Panc1 (cell line): ENCODE data around the gene SBF2.

Experiments used
- CTCF ChIP-seq: fragments of 450-650 bp; IDR thresholded peaks from 2 replicates; pipeline ENCODE4 v1.5.1; 2017; ENCODE audit warnings: mild to moderate bottlenecking
- POLR2AphosphoS5 ChIP-seq: IDR thresholded peaks from 2 replicates; pipeline ENCODE4 v1.6.1; 2012; ENCODE audit warnings: mild to moderate bottlenecking, low read depth, low read length, moderate library complexity

DNA sequence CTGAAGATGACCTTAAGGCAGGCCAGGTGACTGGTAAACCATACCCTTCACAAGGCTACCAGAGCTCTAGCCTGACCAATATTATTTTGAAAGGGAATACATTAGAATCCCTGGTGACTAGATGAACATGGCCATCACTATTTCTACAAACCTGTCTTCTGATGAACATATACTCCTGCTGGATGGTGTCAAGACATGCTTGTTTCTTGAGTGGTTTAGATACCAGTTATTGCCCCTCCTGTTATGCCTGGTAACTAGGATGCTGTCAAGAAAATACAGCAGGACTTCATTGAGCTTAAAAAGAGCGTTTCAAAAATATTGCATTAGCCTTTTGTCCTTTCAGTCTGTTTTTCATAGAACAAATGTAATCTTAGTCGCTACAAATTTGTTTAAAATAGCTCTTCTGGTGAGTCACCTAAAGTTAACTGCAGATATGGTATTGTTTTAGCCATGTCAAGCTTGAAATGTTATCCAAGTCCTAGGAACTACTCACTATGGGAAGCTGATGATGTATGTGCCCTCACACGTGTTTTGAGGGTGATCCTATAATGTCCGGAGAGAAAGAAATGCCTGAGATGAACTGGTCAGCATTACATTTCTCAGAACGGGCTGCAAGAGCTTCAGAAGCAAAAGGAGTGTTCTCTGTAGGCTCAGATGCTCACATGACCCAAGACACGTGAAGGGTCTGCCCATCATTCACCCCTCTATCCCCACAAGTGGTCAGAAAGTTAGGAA lies 31.4 kb upstream of the SBF2 start:
- TF ChIP-seq POLR2AphosphoS5 = no peak
- no peak for TF ChIP-seq CTCF
